ENCODE data around the gene LIN7B. TPM values are rescaled to one million over a fixed set of nuclear protein-coding genes. Genes with fewer than 3 reads are reported as not detected.

LIN7B gene
- total and polyA plus RNA-seq, 2 of the 13 experiments (the other 11 are each of a cell fraction or from before 2014, with no cell fraction given): 5.3 to 7.6 TPM

DNA sequence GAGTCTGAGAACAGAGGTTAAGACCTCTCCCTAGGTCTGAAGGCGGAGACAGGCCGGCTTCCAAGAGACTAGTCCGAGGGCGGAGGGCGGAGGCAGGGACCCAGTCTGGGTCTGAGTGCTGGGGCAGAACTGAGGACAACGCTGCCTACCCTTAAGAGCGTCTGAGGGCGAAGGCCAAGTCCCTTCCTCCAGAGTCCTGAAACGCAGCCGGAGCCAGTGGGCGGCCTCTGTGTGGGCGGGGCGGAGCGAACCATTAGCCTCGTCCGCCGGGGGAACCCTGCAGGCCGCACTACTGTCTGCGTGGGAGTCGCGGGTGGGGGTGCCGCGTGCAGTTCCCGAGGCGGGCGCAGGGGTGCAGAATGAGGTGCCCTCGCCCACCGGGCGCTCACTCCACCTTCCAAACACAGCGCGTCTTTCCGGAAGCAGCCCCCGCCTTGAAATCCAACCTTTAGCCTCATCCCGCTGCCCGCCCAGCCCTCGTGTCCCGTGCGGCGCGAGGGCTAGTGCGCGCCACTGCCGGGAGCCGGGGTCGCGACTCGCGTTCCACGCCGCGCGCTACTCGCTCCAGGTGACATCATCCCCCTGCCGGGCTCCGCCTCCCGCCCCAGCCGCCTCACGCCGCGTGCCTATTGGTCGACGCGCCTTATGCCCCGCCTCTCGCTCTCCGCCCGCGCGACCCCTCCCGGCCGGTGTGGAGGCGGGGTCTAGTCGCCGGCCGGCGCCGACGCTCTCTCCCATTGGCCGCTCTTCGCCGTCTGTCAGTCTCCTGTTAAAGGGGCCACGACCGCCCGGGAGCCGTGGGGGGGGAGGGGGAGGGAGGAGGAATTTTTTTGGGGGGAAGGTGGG lies 4.6 kb downstream of the LIN7B start, which contains the start of gene C19orf73:
Gene C19orf73, minus strand, starts transcription at position 579 of the 846 bp plus-strand sequence. Its CDS starts 121 bp downstream, at position 458.
- Histone ChIP-seq H3K4me3 (replicated peaks in 1 of 3; ENCODE audit: insufficient read depth in 1 of 3, low read depth in 2 of 3, low read length in 3 of 3) (peak within 1 kb of the TSS; percentile 67 to 78 (median 74)), H3K9ac (ENCODE audit: insufficient read depth, low read depth, low read length) (peak within 1 kb of the TSS; percentile 90), H3K79me2 (ENCODE audit: insufficient read depth, low read length) (peaks cover 4% of the 10 kb centered on the region), H3K9me3 (ENCODE audit: low read length) (no peaks in the 10 kb centered on the region), H3K4me1 (ENCODE audit: insufficient read depth, low read length) (peaks cover 54% of the 10 kb centered on the region), H3K36me3 (replicated peaks in 1 of 2; ENCODE audit: control insufficient read depth in 1 of 2, insufficient read depth in 2 of 2, low read length in 2 of 2) (no peaks in the 10 kb centered on the region), H2AFZ (ENCODE audit: low read length) (no peak within 1 kb of the TSS), H3K27me3 (ENCODE audit: control insufficient read depth in 1 of 2, insufficient read depth in 2 of 2, low read length in 2 of 2) (peaks cover 0 to 7% of the 10 kb centered on the region in 2 experiments; a peak in 1 of 5 replicates), H4K20me1 (ENCODE audit: insufficient read depth, low read length) (no peaks in the 10 kb centered on the region), H3K4me2 (ENCODE audit: low read depth, low read length) (peak within 1 kb of the TSS; percentile 98), H3K27ac (ENCODE audit: extremely low read length, insufficient read depth, low read length) (peak within 1 kb of the TSS; percentile 77)
- in situ Hi-C loops (cut with HindIII; ENCODE audit: extremely low pct_ligation_motif_present, low pct_unique_long_range_greater_than_20kb) (loop anchor here (5.0 kb wide), 1 partner anchor 34 kb away; no protein-coding TSS in a partner anchor), intact Hi-C loops (cut with micrococcal nuclease; ENCODE audit: unreplicated experiment) (loop anchor here (1.0 kb wide), 1 partner anchor 31 kb away; no protein-coding TSS in a partner anchor)
- ATAC-seq (peak; percentile 71), DNase-seq (ENCODE audit: low spot score) (peak; percentile 82), FAIRE-seq (peak; percentile 77)
- TSS peak; percentile 92 for BruUV-seq (replicated peaks)
- POLR2A ChIA-PET: interaction anchor here (1.4 to 2.1 kb wide), 2 partner anchors 9 to 21 kb away, joined by 3 to 9 read pairs; no protein-coding TSS in a partner anchor
- WGBS (ENCODE audit: low lambda C conversion rate): 0% methylated on average over 24 of the region's 85 CpGs
- CTCF ChIA-PET (ENCODE audit: low intra/inter-chr PET ratio, low total read pairs): no interaction called here
- TF ChIP-seq YY1 (IDR thresholded peaks at IDR 0.05; ENCODE audit: insufficient read depth, insufficient replicate concordance, low read depth, low read length) (no peak), NFATC3 (CRISPR knock-in tag; IDR thresholded peaks at IDR 0.05) (no peak), ZNF264 (CRISPR knock-in tag; IDR thresholded peaks at IDR 0.05) (no peak), ZNF407 (CRISPR knock-in tag; IDR thresholded peaks at IDR 0.05; ENCODE audit: not compliant biosample characterization) (no peak), FOXA1 (IDR thresholded peaks at IDR 0.05) (no peak), FOXA1 (CRISPR knock-in tag; IDR thresholded peaks at IDR 0.05) (peak; percentile 2; the same call in 1 of the 2 replicates), ZNF224 (CRISPR knock-in tag; IDR thresholded peaks at IDR 0.05) (0 out of 2 replicates have a peak, but pooled peaks have one; percentile 29), HMG20B (CRISPR knock-in tag; conservative IDR thresholded peaks at IDR 0.05) (no peak), HDAC6 (IDR thresholded peaks at IDR 0.05; ENCODE audit: low read depth, low read length) (no peak), KDM3A (CRISPR knock-in tag; IDR thresholded peaks at IDR 0.05; ENCODE audit: low read depth) (peak; percentile 54; the same call in 1 of the 2 replicates), SP5 (CRISPR knock-in tag; IDR thresholded peaks at IDR 0.05; ENCODE audit: borderline replicate concordance, low read depth) (peak; percentile 65), SIX1 (CRISPR knock-in tag; IDR thresholded peaks at IDR 0.05; ENCODE audit: borderline replicate concordance) (no peak)
- TF ChIP-seq, protein P1, sequence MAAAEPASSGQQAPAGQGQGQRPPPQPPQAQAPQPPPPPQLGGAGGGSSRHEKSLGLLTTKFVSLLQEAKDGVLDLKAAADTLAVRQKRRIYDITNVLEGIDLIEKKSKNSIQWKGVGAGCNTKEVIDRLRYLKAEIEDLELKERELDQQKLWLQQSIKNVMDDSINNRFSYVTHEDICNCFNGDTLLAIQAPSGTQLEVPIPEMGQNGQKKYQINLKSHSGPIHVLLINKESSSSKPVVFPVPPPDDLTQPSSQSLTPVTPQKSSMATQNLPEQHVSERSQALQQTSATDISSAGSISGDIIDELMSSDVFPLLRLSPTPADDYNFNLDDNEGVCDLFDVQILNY (CRISPR knock-in tag; conservative IDR thresholded peaks at IDR 0.05): peak; percentile 63; the same call in 1 of the 2 replicates

Data from HepG2 (cell line).